ENCODE measurements around the gene P2RX2.
A peak's percentile ranks its signal among the peaks of the same experiment; 100 is the strongest.

Gene P2RX2

DNA sequence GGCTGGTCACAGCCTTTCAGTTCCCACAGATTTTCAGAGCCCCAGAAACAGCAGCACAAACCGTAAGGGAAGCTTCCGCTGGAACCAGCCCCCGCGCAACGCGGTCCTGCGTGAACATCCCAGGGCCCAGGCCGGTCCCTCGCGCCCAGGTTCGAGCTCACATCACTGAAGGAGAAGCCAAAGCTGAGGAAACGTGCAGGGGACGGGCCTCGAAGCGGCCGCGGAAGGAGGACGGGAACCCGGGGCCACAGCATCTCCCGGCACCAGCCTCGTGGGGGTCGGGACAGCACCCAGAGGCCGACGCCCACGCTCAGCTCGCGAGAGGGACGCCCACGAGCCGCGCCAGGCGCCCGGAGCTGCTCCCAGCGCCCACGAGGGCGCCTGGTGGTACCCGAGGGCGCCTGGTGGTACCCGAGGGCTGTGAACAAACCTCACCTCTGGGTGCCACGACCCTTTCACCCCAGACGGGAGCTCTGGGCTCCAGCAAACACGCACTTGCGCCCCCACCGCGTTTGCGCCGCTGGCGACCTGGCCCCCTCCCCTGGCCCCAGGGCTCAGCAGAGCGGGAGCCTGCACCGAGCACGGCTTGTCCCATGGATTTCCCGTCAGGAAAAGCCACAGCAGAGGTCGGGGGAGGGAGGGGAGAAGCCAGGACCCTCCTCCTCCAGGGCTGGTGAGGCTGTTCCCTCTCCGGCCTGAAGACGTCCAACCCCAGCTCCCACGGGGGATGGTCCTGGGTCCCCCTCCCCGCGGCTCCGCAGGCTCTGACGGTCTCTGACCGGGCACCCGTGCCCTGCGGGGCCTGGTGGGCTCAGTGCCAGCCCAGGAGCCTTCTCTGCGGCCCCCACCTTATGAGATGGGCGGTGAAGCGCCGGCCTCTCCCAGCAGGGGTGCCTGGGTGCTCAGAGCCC, 15.1 kb upstream of the P2RX2 start:
- no peak for DNase-seq

DNA sequence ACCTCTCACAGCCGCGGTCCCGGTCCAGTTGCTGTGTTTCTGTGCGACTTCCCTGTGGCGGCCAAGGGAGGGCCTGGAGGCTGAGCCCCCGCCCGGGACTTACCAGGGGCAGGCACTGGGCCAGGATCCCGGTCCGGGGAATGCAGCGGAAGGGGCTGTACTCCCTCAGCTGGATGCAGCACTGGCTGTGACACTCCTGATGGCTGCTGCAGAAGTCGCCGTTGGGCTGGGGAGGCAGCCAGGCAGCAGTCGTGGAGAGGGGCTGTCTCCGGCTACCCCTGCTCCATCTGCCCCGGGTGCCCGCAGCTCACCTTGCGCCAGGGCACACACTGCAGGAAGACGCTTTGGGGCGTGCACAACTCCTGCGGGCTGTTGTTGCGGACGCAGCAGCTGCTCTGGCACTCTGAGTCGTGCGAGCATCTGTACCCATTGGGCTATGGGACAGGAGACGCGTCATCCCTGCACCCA, 14.4 kb upstream of the P2RX2 start:
- DNase-seq = no peak

DNA sequence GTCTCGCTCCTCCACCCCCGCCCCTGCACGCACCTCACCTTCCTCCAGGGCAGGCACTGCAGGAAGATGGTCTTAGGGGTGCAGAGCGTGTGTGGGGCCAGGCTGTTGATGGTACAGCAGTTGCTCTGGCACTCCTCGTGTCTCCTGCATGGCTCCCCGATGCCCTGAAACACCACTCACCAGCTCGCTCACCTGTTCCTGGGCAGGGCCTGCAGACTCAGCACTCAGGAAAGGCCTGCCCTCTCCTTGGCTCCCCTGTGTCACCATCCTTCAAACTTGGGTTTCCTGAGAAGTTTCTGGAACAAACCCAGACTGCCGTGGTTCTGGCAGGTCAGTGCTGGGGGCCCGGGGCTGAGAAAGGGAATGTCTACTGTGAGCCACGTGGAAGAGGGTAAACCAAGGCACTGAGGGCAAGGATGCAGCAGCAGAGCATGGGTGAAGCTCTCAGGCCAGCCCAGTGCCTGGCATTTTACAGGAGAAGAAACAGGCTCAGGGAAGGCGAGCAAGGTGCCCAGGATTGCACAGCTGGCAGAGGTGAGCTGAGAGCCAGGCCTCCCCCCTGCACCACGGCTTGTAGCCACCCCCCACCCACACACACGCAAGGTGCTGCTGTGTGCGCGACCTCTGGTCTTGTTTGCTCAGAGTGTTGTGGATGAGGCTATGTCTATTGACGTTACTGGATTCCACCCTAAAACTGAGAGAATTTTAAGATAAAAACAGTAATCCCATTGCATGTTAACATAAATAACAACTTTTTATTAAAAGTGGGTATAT, 13.7 kb upstream of the P2RX2 start:
- DNase-seq = no peak

DNA sequence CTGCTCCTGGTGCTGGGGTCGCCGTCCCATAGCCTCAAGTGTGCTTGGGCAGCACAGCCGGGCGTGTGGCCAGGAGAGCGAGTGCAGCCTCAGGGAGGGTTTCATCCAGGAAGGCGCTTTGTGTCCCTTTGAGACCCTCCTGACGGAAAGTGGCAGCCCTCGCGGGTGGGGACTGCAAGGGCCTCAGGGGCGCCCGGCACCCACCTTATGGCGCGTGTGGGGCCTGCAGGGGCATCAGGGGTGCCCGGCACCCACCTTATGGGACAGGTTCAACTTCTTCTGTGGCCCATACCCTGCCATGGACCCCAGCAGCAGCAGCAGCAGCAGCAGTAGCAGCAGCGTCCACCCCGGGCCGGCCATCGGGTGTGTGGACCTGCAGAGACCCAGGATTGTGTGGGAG, 12.7 kb upstream of the P2RX2 start:
- DNase-seq = no peak

DNA sequence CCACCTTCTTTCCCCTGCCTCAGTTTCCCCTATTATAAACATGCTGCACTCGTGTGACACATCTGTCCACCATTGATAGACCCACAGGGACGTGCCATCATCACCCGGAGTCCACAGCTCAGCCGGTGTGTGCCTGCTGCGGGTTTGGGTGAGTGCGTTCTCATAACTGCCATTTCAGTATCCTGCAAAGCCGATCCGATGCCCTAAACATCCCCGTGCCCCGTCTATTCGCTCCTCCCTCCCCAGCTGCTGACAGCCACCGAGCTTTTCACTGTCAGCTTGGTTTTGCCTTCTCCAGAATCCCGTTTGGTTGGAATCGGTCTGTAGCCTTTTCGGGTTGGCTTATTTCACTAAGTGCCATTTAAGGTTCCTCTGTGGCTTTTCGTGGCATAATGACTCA, 12.1 kb upstream of the P2RX2 start:
- DNase-seq = no peak

DNA sequence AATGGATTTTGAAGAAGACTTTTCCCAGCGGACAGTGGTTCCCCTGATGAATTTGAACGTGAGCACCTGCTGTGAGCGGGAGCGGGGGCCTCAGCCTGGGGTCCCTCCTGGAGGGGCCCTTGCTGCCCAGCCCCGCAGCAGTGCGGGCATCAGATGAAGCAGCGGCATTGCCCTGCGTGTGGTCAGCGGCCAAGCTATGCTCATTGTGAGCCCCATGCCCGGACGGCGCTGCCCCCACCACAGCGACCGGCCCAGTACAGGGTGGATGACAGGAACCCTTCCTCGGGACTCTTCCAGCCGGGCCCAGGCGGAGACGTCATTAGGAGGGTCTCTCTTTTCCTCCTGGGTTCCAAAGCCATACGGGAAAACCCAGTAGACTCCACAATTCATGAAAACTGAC, 11.6 kb upstream of the P2RX2 start:
- DNase-seq = no peak

DNA sequence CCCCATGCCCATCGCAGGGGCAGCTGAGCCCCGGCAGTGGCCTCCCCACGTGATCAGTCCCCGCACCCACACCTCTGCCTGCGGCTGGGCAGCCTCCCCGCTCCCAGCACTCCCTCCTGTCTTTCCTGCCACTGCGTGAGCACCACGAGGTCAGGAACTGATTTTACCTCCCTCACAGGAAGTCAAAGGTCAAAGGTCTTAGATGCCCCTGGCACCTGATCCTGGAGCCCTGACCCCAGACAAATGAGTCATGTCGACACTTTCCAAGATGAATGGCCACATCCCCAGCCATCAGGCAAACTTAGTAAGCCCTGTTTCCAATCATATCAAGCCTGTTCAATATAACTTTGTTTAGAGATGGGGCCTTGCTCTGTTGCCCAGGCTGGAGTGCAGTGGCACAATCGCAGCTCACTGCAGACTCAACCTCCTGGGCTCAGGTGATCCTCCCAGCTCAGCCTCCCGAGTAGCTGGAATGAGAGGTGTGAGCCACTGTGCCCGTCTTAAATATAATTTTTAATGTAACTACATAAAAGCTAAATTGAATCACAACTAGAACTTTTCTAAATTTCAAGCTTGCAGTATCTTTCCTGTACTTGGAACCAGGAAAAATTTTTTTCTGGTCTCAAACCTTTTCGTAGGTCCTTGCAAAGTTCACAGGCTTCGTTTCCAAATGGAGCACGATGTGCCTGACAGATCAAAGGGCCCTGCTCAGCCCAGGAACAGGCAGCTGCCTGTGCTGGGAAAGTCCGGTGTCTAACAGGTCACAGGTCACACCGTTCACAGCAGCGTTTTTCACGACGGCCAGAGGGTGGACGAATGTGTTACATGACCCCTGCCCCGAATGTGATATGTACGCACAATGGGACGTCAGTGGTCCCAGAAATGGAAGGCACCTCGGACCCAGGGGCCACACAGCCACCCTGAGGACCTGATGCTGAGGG, 10.1 kb upstream of the P2RX2 start:
- DNase-seq = no peak

DNA sequence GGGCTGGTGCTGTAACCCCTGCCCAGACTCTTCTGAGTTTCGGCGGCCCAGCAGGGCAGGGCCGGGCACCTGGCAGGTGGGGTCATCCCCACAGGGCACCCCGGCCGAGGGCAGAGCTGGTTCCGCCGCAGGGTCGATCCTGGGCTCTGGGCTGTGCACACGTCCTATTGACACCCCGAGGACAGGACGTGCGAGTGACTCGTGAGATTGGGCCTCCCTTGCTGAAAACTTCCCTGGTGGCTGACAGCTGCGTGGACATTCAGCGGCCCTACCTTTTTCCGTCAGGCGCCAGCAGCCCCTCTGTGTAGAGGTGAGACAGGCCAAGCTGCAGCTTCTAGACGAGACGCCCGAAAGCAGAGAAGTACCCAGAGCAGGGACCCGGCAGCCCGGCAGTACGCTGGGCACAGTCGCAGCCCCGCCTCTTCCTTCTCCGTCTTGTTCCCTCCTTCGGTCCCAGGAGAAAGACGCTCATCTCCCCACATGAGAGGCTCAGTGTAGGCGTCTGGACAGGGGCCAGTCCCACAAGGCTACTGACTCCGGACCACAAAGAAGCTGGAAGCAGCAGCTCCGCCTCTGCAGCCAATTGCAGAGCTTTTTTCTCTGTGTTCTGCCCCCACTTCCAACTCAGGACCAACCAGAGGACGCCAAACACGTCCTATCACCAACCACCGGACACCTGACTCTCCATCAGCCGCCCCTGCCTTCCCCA, 8.4 kb upstream of the P2RX2 start, which contains the start of gene LRCOL1:
TSS of gene LRCOL1 (minus strand) at position 532 of the 709 bp plus-strand sequence. CDS start 4,331 bp downstream, outside the sequence.
- no peak for DNase-seq

DNA sequence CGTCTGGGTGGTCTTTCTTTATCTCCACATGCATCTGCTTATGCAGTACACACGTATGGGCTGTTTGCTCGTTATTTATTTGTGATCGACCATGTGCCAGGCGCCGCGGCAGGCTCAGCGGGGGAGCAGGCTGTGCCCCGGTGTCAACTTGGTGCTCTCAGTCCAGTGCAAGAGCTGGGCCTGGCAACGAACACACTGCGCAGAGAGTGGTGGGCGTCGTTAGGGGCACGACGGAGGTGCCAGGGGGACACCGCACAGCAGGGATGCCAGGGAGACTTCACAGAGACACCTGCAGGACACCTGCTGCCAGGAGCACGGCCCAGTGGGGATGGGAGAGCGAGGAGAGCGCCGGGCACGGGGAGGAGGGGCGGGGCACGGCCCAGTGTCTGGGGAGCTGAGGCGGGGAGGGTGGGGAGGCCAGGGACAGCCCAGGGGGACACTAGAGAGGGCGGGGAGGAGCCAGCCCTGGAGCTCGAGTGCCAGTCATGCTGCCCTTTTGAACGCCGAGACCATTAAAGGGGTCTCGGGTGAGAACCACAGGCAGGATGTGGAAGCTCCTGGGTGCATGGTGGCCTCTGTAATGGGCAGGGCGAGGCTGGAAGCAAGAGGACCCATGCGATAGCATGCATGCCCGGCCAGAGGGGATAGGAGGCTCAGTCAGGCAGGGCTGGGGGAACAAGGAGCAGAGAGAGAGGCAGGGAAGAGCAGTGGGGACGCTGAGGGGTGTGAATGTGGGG, 7.5 kb upstream of the P2RX2 start:
- DNase-seq = no peak

DNA sequence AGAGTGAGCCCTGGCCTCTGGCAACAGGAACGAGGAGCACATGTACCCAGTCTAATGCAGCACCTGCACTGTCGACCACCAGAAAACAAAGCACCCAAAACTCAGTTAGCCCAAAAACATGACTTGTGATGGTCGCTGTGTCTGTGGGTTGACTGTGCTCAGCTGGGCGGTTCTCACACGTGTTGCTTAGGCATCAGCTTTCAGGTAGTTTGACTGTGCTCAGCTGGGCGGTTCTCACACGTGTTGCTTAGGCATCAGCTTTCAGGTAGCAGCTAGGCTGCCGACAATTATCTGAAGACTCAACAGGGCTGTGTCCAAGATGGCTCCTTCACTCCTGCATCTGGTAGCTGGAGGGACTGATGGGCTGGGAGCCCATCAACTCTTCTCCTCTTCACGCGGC, 7.0 kb upstream of the P2RX2 start:
- DNase-seq = no peak

DNA sequence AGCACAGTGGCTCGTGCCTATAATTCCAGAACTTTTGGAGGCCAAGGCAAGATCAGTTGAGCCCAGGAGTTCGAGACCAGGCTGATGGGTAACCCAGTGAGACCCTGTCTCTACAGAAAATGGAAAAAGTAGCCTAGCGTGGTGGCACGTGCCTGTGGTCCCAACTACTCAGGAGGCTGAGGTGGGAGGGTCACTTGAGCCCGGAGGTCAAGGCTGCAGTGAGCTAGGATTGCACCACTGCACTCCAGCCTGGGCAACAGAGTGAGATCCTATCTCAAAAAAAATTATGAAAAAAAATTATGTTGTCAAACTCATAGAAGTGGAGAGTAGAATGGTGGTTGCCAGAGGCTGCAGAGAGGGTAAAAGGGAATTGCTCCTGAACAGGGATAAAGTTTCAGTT, 4.5 kb upstream of the P2RX2 start:
- no peak for DNase-seq

DNA sequence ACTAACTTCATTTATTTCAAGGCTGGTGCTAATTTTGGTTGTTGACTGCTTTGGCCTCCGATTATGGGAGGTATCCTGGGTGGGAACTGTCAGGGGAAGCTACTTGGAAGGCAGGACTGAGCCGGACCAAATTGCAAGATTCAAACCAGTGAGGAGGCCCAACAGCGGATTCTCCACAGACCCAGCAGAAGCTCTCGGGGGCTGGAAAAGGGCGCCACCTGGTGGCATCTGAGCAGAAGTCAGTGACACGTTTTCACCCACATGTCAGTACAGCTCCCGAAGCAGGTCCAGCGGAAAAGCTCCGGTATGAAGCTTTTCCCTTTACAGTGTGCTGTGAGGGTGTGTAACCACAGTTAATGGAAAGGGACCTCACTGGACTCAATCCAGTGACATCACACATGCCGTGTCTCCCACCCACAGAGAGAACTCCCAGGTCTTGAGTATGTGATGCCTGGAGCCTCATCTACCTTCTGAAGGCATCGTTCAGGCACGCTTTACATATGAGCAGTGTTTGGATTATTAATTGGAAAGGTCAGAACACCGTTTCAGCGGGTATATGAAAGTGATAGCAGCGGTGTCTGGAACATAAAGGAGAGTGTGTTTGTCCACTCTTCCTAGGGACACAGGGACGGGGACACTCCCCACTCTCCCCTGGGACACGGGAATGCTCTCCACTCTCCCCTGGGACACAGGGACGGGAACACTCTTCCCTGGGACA, 3.6 kb upstream of the P2RX2 start:
- peak; percentile 83 to 85 for DNase-seq

DNA sequence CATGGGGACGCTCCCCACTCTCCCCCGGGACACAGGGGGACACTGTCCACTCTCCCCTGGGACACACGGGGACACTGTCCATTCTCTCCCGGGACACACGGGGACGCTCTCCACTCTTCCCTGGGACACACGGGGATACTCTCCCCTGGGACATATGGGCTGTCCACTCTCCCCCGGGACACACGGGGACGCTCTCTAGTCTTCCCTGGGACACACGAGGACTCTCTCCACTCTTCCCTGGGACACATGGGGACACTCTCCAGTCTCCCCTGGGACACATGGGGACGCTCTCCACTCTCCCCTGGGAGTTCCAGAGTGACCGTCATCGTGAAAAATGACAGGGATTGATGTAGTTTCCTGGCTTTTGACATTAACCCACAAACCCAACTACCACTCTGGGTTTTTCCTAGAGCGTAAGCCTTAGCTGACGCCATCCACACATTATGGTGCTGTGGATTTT, 3.0 kb upstream of the P2RX2 start:
- DNase-seq = no peak

DNA sequence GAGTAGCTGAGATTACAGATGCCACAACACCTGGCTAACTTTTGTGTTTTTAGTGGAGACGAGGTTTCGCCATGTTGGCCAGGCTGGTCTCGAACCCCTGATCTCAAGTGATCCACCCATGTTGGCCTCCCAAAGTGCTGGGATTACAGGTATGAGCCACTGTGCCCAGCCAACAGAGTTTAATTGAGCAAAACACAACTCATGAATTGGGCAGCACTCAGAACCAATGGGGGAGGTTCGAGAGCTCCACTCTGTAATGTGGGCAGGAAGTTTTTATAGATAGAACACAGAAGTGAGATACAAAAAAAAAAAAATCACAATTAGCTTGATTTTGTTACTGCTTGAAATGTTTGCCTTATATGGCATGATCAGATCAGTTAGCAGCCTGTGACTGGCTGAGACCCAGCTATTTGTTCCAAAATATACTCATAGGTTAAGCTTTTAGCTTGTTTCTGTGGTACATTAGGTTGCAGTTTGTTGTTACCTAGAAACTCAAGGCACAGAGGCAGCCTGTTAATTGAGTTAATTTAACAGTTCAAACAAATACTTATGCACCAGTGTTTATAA, 1.4 kb upstream of the P2RX2 start:
- DNase-seq = no peak

DNA sequence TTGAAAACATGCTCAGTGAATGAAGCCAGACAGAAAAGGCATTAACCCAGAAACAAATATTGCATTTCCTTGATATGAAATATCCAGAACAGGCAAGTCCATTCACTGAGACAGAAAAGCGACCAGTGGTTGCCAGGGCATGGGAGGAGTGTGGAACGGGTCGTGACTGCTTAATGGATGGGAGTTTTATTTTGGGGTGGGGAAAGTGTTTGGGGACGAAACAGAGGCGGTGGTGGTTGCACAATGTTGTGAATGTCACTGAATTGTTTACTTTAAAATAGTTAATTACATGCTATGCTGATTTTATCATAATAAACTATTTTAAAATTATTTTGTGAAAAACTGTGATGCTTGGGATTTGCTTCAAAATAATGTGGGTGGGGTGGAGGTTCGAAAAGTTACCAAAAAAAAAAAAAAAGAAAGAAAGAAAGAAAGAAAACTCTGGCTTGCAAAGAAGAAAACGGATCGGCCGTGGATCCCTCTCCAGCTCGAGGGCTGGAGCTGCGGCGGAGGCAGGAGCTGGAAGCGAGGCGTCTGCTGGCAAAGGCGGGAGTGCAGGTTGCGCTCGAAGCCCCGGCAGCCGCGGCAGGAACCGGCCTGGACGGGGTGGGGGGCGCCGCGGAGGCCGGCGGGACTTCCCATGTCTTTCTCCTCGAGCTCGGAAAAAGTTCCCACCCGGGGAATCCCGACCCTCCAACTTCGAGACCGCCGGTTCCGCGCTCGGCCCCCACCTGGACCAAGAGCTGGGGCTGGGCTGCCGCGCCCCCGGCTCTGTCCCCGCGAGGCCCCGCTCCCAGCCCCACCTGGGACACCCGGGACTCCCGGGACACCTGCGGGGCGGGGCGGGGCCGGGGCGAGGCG, 524 bp upstream of the P2RX2 start:
- DNase-seq = no peak

DNA sequence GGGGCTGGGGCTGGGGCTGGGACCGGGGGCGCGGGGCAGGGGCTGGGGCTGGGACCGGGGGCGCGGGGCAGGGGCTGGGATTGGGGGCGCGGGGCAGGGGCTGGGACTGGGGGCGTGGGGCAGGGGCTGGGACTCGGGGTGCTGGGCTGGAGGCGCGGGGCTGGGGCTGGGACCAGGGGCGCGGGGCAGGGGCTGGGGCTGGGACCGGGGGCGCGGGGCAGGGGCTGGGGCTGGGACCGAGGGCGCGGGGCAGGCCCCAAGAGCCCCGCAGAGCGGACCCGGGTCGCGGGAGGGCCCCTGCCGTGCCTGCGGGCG, 452 bp downstream of the P2RX2 start:
- DNase-seq = no peak

DNA sequence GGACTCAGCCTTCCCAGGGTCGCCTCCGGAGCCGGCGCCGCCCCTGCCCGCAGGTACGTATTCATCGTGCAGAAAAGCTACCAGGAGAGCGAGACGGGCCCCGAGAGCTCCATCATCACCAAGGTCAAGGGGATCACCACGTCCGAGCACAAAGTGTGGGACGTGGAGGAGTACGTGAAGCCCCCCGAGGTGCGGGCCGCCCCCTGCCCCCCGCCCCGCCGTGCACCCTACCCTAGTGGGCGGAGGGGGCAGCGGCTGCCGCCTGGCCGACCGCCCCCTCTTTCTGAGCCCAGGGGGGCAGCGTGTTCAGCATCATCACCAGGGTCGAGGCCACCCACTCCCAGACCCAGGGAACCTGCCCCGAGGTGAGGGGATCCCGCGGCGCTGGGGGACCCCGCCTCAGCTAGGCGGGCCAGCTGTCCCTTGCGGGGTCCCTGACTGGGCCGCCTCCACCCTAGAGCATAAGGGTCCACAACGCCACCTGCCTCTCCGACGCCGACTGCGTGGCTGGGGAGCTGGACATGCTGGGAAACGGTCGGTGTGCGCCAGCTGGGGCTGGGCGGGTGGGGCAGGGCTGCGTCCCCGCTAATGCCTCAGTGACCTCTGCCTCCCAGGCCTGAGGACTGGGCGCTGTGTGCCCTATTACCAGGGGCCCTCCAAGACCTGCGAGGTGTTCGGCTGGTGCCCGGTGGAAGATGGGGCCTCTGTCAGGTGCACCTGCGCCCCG, 973 bp downstream of the P2RX2 start:
- DNase-seq = no peak

DNA sequence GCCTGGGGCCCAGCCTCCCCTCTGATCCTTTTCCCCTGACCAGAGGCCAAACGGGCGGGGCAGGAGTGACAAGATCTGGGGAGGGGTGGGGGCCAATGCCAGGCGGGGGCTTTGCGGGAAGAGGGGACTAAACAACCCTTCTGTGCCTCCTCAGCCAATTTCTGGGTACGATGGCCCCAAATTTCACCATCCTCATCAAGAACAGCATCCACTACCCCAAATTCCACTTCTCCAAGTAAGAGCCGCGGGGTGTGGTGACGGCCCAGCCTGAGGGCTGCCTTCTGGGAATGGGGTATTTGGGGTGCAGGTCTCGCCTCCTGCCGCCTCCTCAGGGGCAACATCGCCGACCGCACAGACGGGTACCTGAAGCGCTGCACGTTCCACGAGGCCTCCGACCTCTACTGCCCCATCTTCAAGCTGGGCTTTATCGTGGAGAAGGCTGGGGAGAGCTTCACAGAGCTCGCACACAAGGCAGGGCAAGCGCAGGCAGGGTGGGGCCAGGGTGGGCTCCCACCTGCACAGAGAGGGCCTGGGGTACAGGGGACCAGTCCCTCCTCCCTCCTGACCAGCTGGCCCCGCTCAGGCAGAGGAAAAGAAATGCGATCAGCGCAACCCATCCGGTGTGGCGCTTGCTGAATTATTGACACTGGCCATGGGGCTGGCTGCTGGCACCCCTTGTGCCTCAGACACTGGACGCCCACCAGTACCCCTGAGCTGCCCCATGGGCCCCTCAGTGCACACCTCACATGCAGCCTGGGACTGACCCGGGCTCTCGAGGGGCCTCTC, 1.7 kb downstream of the P2RX2 start:
- DNase-seq = no peak

Data from NCI-H2081 (cell line).